PC-3 (cell line): ENCODE measurements around the gene DMAC2L. TPM values are rescaled to one million over a fixed set of nuclear protein-coding genes. Genes with fewer than 3 reads are reported as not detected.

Experiments
- ATAC-seq: fragments of 200-7000 bp; cut with Tn5 transposase; 2 replicates; pipeline ENCODE4 v1.9.1; 2020; ENCODE audit warnings: mild to moderate bottlenecking, moderate library complexity
- BruUV-seq: library from RNA; stranded (reverse); fragments of 400-500 nt; replicated peaks from 2 replicates; lab custom pipeline; 2021; lab: Mats Ljungman, UMichigan
- CTCF ChIA-PET: fragments of 300-600 bp; sonication (Branson Sonifier 250); formaldehyde crosslinking; loops from one replicate; lab custom pipeline; 2022; ENCODE audit warnings: antibody characterized with exemption; lab: Charles Lee
- POLR2A ChIA-PET: fragments of 300-600 bp; sonication (Branson Sonifier 250); formaldehyde crosslinking; loops from one replicate; lab custom pipeline; 2022; ENCODE audit warnings: antibody characterized with exemption; ENCODE audit not compliant: unreplicated experiment; lab: Charles Lee
- DNase-seq: peaks from one replicate; pipeline ENCODE4 v3.0.0-alpha.2; 2015
- H2AFZ ChIP-seq: fragments of 300-600 bp; sonication (generic); 2 replicates; pipeline ENCODE4 v1.6.0; 2016; ENCODE audit warnings: antibody characterized with exemption, low read length
- H3F3A ChIP-seq: fragments of 300-600 bp; sonication (generic); one replicate; pipeline ENCODE4 v1.6.0; 2017; ENCODE audit warnings: antibody characterized with exemption, low read length, control low read depth, mild to moderate bottlenecking; ENCODE audit not compliant: unreplicated experiment
- H3K27ac ChIP-seq: fragments of 300-600 bp; sonication (generic); 2 replicates; pipeline ENCODE4 v1.5.1; 2016; ENCODE audit warnings: mild to moderate bottlenecking, low read length
- H3K27me3 ChIP-seq: fragments of 300-600 bp; sonication (generic); 2 replicates; pipeline ENCODE4 v1.6.1; 2016; ENCODE audit warnings: low read length, mixed read lengths
- H3K36me3 ChIP-seq: fragments of 300-600 bp; sonication (generic); 2 replicates; pipeline ENCODE4 v1.6.1; 2016; ENCODE audit warnings: low read depth, mixed run types, low read length, mixed read lengths
- H3K4me1 ChIP-seq: fragments of 300-600 bp; sonication (generic); 2 replicates; pipeline ENCODE4 v1.5.1; 2016; ENCODE audit warnings: low read length; ENCODE audit not compliant: insufficient read depth
- H3K4me2 ChIP-seq: fragments of 300-600 bp; sonication (generic); 2 replicates; pipeline ENCODE4 v1.6.0; 2016; ENCODE audit warnings: low read length
- H3K4me3 ChIP-seq: fragments of 300-600 bp; sonication (generic); 2 replicates; pipeline ENCODE4 v1.5.1; 2016; ENCODE audit warnings: mild to moderate bottlenecking, low read length, mixed read lengths
- H3K79me2 ChIP-seq: fragments of 300-600 bp; sonication (generic); 2 replicates; pipeline ENCODE4 v1.6.1; 2017; ENCODE audit warnings: low read length, mixed read lengths
- H3K9ac ChIP-seq: fragments of 300-600 bp; sonication (generic); 2 replicates; pipeline ENCODE4 v1.6.0; 2016; ENCODE audit warnings: mild to moderate bottlenecking, low read length
- H3K9me2 ChIP-seq: fragments of 300-600 bp; sonication (generic); replicated peaks from 2 replicates; pipeline ENCODE4 v1.6.1; 2016; ENCODE audit warnings: mixed run types, low read length, mixed read lengths
- H3K9me3 ChIP-seq: fragments of 300-600 bp; sonication (generic); 2 replicates; pipeline ENCODE4 v1.6.1; 2016; ENCODE audit warnings: low read length, mixed read lengths
- H4K20me1 ChIP-seq: fragments of 300-600 bp; sonication (generic); 2 replicates; pipeline ENCODE4 v1.6.1; 2016; ENCODE audit warnings: low read length, mixed read lengths
- CTCF ChIP-seq: fragments of 300-600 bp; sonication (generic); conservative IDR thresholded peaks from 2 replicates; pipeline ENCODE4 v1.5.1; 2017; ENCODE audit warnings: antibody characterized with exemption, low read depth, mild to moderate bottlenecking, low read length
- EZH2 ChIP-seq: fragments of 300-600 bp; sonication (generic); IDR thresholded peaks from one replicate; pipeline ENCODE4 v1.6.1; 2017; ENCODE audit warnings: antibody characterized with exemption, mild to moderate bottlenecking, low read length; ENCODE audit not compliant: unreplicated experiment
- EZH2phosphoT487 ChIP-seq: fragments of 300-600 bp; sonication (generic); IDR thresholded peaks from 2 replicates; pipeline ENCODE4 v1.6.1; 2018; ENCODE audit warnings: mild to moderate bottlenecking, antibody characterized with exemption, low read length, borderline replicate concordance
- intact Hi-C: fragments of 100-400 bp; cut with micrococcal nuclease; formaldehyde crosslinking; loops from 2 replicates; pipeline ENCODE4 v1.9.0; 2023
- total RNA-seq: library from RNA; depleted of rRNA; stranded (reverse); fragments of >200 nt; gene quantifications from 2 replicates; pipeline ENCODE4 v1.2.3, GENCODE V29; 2014

Gene DMAC2L
- total RNA-seq, 1 experiment from 2014 or later = 18.1 TPM

GRCh38 chr14:50344116-50344775, 32.1 kb downstream of the DMAC2L start:
- ATAC-seq (no peak), DNase-seq (no peak)
- no peaks in the 10 kb centered on the region for H3K79me2 ChIP-seq
- H3K9me3 ChIP-seq = no peaks in the 10 kb centered on the region
- H3K9ac ChIP-seq = no peak overlapping the region
- H3K27ac ChIP-seq = no peak overlapping the region
- H3K4me2 ChIP-seq = no peak overlapping the region
- no peaks in the 10 kb centered on the region for H3K36me3 ChIP-seq
- no TSS peak for BruUV-seq
- no peaks in the 10 kb centered on the region for H3K27me3 ChIP-seq
- peaks cover 29% of the 10 kb centered on the region for H3K4me1 ChIP-seq
- TF ChIP-seq EZH2 = no peak
- CTCF ChIA-PET = interaction anchor here (0.6 to 0.7 kb wide), 3 partner anchors 17 to 524 kb away, joined by 4 to 5 read pairs (median 5); no protein-coding TSS in a partner anchor
- no peak overlapping the region for H3K4me3 ChIP-seq
- intact Hi-C loops = loop anchor here (5.0 kb wide), 2 partner anchors 53 to 108 kb away; partner anchors contain the start of gene CDKL1
- H2AFZ ChIP-seq = no peak overlapping the region
- H4K20me1 ChIP-seq = no peaks in the 10 kb centered on the region
- no peaks in the 10 kb centered on the region for H3K9me2 ChIP-seq
- POLR2A ChIA-PET = interaction anchor here (0.5 kb wide), 1 partner anchor 17 kb away, joined by 4 read pairs; no protein-coding TSS in a partner anchor
- no peaks in the 10 kb centered on the region for H3F3A ChIP-seq

DNA sequence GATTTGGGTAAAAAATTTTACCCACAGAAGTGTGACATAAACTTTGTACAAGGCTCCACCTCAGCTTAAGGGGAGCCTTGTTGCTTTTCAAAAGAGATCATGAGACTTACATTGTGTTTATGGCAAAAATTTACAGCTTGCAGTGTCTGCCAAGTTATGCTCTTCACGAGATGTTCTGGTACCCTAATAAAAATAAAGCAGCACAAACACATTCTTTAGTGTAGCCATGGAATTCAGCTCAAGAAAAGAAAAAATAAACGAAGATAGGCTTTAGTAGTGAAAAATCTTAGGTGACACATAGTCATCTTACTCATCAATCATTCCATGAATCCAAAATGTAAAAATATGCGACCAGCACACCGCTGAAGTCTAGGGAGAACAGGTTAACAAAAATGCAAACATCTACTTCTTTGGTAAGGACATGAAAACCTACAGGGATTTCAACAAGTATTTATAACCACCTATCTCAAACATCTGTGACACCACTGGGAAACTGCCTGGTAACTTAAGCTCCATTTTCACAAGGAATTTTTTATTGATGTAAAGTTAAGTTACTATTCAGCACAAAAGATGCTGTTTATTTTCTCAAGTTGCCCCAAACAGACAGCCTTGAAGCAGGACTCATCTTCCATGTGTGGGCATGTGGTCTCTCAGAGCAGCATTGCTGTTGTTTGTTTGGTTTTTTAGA, 32.9 kb downstream of the DMAC2L start:
- no peak for TF ChIP-seq EZH2phosphoT487
- TF ChIP-seq CTCF = no peak
- no peak for TF ChIP-seq EZH2
- ATAC-seq (no peak), DNase-seq (no peak)
- intact Hi-C loops = loop anchor here (5.0 kb wide), 2 partner anchors 52 to 107 kb away; partner anchors contain the start of gene CDKL1
- no peaks in the 10 kb centered on the region for H4K20me1 ChIP-seq
- no peak overlapping the region for H2AFZ ChIP-seq
- H3K27me3 ChIP-seq = no peaks in the 10 kb centered on the region
- no peak overlapping the region for H3K9ac ChIP-seq
- peaks cover 29% of the 10 kb centered on the region for H3K4me1 ChIP-seq
- H3K9me3 ChIP-seq = no peaks in the 10 kb centered on the region
- POLR2A ChIA-PET = no interaction called here
- no peak overlapping the region for H3K4me2 ChIP-seq
- no peaks in the 10 kb centered on the region for H3K36me3 ChIP-seq
- CTCF ChIA-PET = interaction anchor here (0.6 to 0.7 kb wide), 3 partner anchors 16 to 523 kb away, joined by 4 to 5 read pairs (median 5); no protein-coding TSS in a partner anchor
- H3K9me2 ChIP-seq = no peaks in the 10 kb centered on the region
- H3F3A ChIP-seq = no peaks in the 10 kb centered on the region
- H3K4me3 ChIP-seq = no peak overlapping the region
- no peaks in the 10 kb centered on the region for H3K79me2 ChIP-seq
- BruUV-seq = no TSS peak
- H3K27ac ChIP-seq = no peak overlapping the region

DNA sequence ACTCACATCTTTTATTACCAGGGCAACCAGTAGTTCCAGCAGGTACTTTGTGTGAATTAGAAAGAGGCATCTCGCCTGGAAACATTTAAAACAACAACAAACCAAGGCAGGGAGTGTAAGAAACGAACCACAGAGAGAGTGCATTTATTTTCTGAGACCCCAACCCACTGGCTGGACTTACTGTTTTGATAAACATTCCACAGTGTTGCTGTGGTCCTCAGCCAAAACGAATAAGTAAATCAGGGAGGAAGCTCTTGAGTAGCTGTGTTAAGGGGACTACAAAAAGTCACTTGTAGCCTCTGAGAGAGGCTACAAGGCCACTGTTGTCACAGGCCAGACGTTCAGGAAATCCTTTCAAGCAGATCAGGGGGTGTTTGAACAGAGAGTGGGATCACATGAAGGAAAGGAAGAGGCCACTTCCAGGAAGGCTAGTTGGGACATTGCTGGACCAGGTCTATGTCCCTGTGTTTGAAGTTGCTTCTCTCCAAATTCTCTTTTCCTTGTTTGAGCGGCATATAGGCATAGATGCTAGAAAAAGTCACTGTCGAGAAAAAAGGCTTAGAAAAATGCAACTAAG, 33.8 kb downstream of the DMAC2L start:
- H3K9me3 ChIP-seq = no peaks in the 10 kb centered on the region
- H3K4me2 ChIP-seq = no peak overlapping the region
- no peak for TF ChIP-seq EZH2phosphoT487
- no peak for TF ChIP-seq EZH2
- no peak for TF ChIP-seq CTCF
- no TSS peak for BruUV-seq
- H3K9me2 ChIP-seq = no peaks in the 10 kb centered on the region
- ChIA-PET CTCF (no interaction called here), POLR2A (no interaction called here)
- H3K4me3 ChIP-seq = no peak overlapping the region
- intact Hi-C loops = no loop called here
- no peaks in the 10 kb centered on the region for H3F3A ChIP-seq
- H3K36me3 ChIP-seq = no peaks in the 10 kb centered on the region
- no peaks in the 10 kb centered on the region for H3K79me2 ChIP-seq
- ATAC-seq (no peak), DNase-seq (no peak)
- H3K27me3 ChIP-seq = no peaks in the 10 kb centered on the region
- no peak overlapping the region for H3K9ac ChIP-seq
- H4K20me1 ChIP-seq = no peaks in the 10 kb centered on the region
- peaks cover 29% of the 10 kb centered on the region for H3K4me1 ChIP-seq
- H2AFZ ChIP-seq = no peak overlapping the region
- no peak overlapping the region for H3K27ac ChIP-seq
